ENCODE measurements around the gene EMCN.
"Not testable (repeated sequence)": the region's sequence is repeated elsewhere in the genome, so short reads cannot be mapped to it uniquely, and the experiment has no call there.

The EMCN gene

GRCh38 chr4:100492129-100492528, 25.7 kb downstream of the EMCN start:
- DNase-seq (ENCODE audit: low spot score): no peak

- no peak for DNase-seq (ENCODE audit: low spot score)
These were observed 28.5 kb downstream of the EMCN start for GRCh38 chr4:100489305-100489704.

GRCh38 chr4:100486496-100486895, 31.3 kb downstream of the EMCN start:
- no peak for DNase-seq (ENCODE audit: low spot score)

GRCh38 chr4:100483796-100484195, 34.0 kb downstream of the EMCN start:
- DNase-seq (ENCODE audit: low spot score): no peak

- DNase-seq (ENCODE audit: low spot score): no peak
These were observed 37.9 kb downstream of the EMCN start for GRCh38 chr4:100479971-100480370.

GRCh38 chr4:100469555-100469954, 48.3 kb downstream of the EMCN start:
- DNase-seq (ENCODE audit: low spot score): no peak

GRCh38 chr4:100466501-100466900, 51.3 kb downstream of the EMCN start:
- no peak for DNase-seq (ENCODE audit: low spot score)

GRCh38 chr4:100461807-100462605, 55.8 kb downstream of the EMCN start:
- DNase-seq (ENCODE audit: low spot score): no peak

GRCh38 chr4:100450449-100450848, 67.4 kb downstream of the EMCN start:
- DNase-seq (ENCODE audit: low spot score): no peak

GRCh38 chr4:100431416-100431815, 86.4 kb downstream of the EMCN start:
- no peak for DNase-seq (ENCODE audit: low spot score)

- no peak for DNase-seq (ENCODE audit: low spot score)
These were observed 87.4 kb downstream of the EMCN start for GRCh38 chr4:100430451-100430850.

- DNase-seq (ENCODE audit: low spot score): no peak
These were observed 88.2 kb downstream of the EMCN start for GRCh38 chr4:100429616-100430015.

GRCh38 chr4:100428051-100428450, 89.8 kb downstream of the EMCN start:
- no peak for DNase-seq (ENCODE audit: low spot score)

- no peak for DNase-seq (ENCODE audit: low spot score)
These were observed 93.4 kb downstream of the EMCN start for GRCh38 chr4:100424376-100424775.

- DNase-seq (ENCODE audit: low spot score): no peak
These were observed 94.9 kb downstream of the EMCN start for GRCh38 chr4:100422894-100423293.

- peak; percentile 45 for DNase-seq (ENCODE audit: low spot score)
These were observed 96.4 kb downstream of the EMCN start for GRCh38 chr4:100421361-100421978.

- no peak for DNase-seq (ENCODE audit: low spot score)
These were observed 97.3 kb downstream of the EMCN start for GRCh38 chr4:100420571-100420970.

- DNase-seq (ENCODE audit: low spot score): no peak
These were observed 100.3 kb downstream of the EMCN start for GRCh38 chr4:100417565-100417964.

GRCh38 chr4:100414016-100414790, 103.6 kb downstream of the EMCN start:
- DNase-seq (ENCODE audit: low spot score): no peak

- DNase-seq (ENCODE audit: low spot score): peak; percentile 6
These were observed 126.0 kb downstream of the EMCN start for GRCh38 chr4:100391863-100392262.

GRCh38 chr4:100391086-100391485, 126.7 kb downstream of the EMCN start:
- no peak for DNase-seq (ENCODE audit: low spot score)

GRCh38 chr4:100386270-100386669, 131.6 kb downstream of the EMCN start:
- no peak for DNase-seq (ENCODE audit: low spot score)

GRCh38 chr4:100380401-100380800, 137.4 kb downstream of the EMCN start:
- DNase-seq (ENCODE audit: low spot score): not testable (repeated sequence)

Measured in COLO829 (cell line).